WTC11 (cell line): ENCODE measurements around the gene PDZD2. TPM values are rescaled to one million over a fixed set of nuclear protein-coding genes. Genes with fewer than 3 reads are reported as not detected.
"Not testable (repeated sequence)": the region's sequence is repeated elsewhere in the genome, so short reads cannot be mapped to it uniquely, and the experiment has no call there.

ENCODE experiments used
- ATAC-seq: fragments of 200-7000 bp; cut with Tn5 transposase; 2 replicates; pipeline ENCODE4 v1.10.0; 2021; ENCODE audit warnings: mild to moderate bottlenecking, moderate library complexity
- CTCF ChIA-PET: fragments of 300-600 bp; sonication (Branson Sonifier 250); formaldehyde crosslinking; loops from one replicate; lab custom pipeline; 2021; ENCODE audit warnings: antibody characterized with exemption; lab: Charles Lee
- POLR2A ChIA-PET: fragments of 350-600 bp; sonication (Branson Sonifier 250); formaldehyde crosslinking; loops from one replicate; lab custom pipeline; 2021; ENCODE audit warnings: antibody characterized with exemption; lab: Charles Lee
- DNase-seq: peaks from one replicate; pipeline ENCODE4 v3.0.0; 2021; ENCODE audit warnings: low spot score
- H3K27ac Mint-ChIP-seq: 2 replicates; pipeline ENCODE4 v1.8.0; 2021; ENCODE audit warnings: mixed read lengths
- H3K27me3 Mint-ChIP-seq: 2 replicates; pipeline ENCODE4 v1.8.0; 2021; ENCODE audit warnings: low read depth, mild to moderate bottlenecking, moderate library complexity, mixed read lengths
- H3K36me3 Mint-ChIP-seq: 2 replicates; pipeline ENCODE4 v1.8.0; 2021; ENCODE audit warnings: mixed read lengths
- H3K4me1 Mint-ChIP-seq: 2 replicates; pipeline ENCODE4 v1.8.0; 2022; ENCODE audit warnings: mixed read lengths
- H3K4me3 Mint-ChIP-seq: 2 replicates; pipeline ENCODE4 v1.8.0; 2021; ENCODE audit warnings: mild to moderate bottlenecking, moderate library complexity, mixed read lengths
- H3K9me3 Mint-ChIP-seq: 2 replicates; pipeline ENCODE4 v1.8.0; 2021; ENCODE audit warnings: mixed read lengths
- ARID4B ChIP-seq: sonication (generic); formaldehyde crosslinking; IDR thresholded peaks from 2 replicates; pipeline ENCODE4 v1.8.0; 2023; ENCODE audit warnings: missing genetic modification reagents, mild to moderate bottlenecking, borderline replicate concordance
- E2F1 ChIP-seq: sonication (generic); formaldehyde crosslinking; IDR thresholded peaks from 2 replicates; pipeline ENCODE4 v1.8.0; 2022; ENCODE audit warnings: mild to moderate bottlenecking, missing genetic modification reagents
- EMX1 ChIP-seq: fragments of 250-450 bp; sonication (Bioruptor Pico); IDR thresholded peaks from 2 replicates; pipeline ENCODE4 v1.8.0; 2021; ENCODE audit warnings: mild to moderate bottlenecking
- FOXP1 ChIP-seq: sonication (generic); formaldehyde crosslinking; IDR thresholded peaks from 2 replicates; pipeline ENCODE4 v1.8.0; 2022; ENCODE audit warnings: missing genetic modification reagents, mild to moderate bottlenecking, moderate library complexity, borderline replicate concordance
- FOXP4 ChIP-seq: sonication (generic); formaldehyde crosslinking; IDR thresholded peaks from 2 replicates; pipeline ENCODE4 v1.8.0; 2022; ENCODE audit warnings: mild to moderate bottlenecking, missing genetic modification reagents
- JAZF1 ChIP-seq: fragments of 250-450 bp; sonication (Bioruptor Pico); IDR thresholded peaks from 2 replicates; pipeline ENCODE4 v1.9.0; 2021; ENCODE audit warnings: moderate library complexity, mild to moderate bottlenecking, inconsistent platforms
- JUN ChIP-seq: sonication (generic); formaldehyde crosslinking; IDR thresholded peaks from 2 replicates; pipeline ENCODE4 v1.8.0; 2023; ENCODE audit warnings: mild to moderate bottlenecking, missing genetic modification reagents
- ZNF121 ChIP-seq: sonication (generic); formaldehyde crosslinking; IDR thresholded peaks from 2 replicates; pipeline ENCODE4 v1.8.0; 2023; ENCODE audit warnings: missing genetic modification reagents
- ZNF138 ChIP-seq: sonication (generic); formaldehyde crosslinking; conservative IDR thresholded peaks from 2 replicates; pipeline ENCODE4 v1.8.1; 2022; ENCODE audit warnings: mild to moderate bottlenecking, moderate library complexity, missing genetic modification reagents
- ZNF396 ChIP-seq: fragments of 250-450 bp; sonication (Bioruptor Pico); IDR thresholded peaks from 2 replicates; pipeline ENCODE4 v1.8.0; 2021; ENCODE audit warnings: mild to moderate bottlenecking, moderate library complexity, borderline replicate concordance
- total RNA-seq: library from RNA; stranded (reverse); gene quantifications from 3 replicates; pipeline ENCODE4 v1.2.3, GENCODE V29; 2021
- TF ChIP-seq, protein P1 (sequence below): sonication (generic); formaldehyde crosslinking; IDR thresholded peaks from 2 replicates; pipeline ENCODE4 v1.8.1; 2023; ENCODE audit warnings: mild to moderate bottlenecking, missing genetic modification reagents
- TF ChIP-seq, protein P2 (sequence below): fragments of 250-450 bp; sonication (Bioruptor Pico); IDR thresholded peaks from 2 replicates; pipeline ENCODE4 v1.9.0; 2021; ENCODE audit warnings: mild to moderate bottlenecking, borderline replicate concordance
- TF ChIP-seq, protein P3 (sequence below): sonication (generic); formaldehyde crosslinking; IDR thresholded peaks from 2 replicates; pipeline ENCODE4 v1.8.1; 2023; ENCODE audit warnings: mild to moderate bottlenecking, missing genetic modification reagents, moderate library complexity

PDZD2 gene
- total RNA-seq, 1 experiment from 2014 or later = 11.4 TPM

DNA sequence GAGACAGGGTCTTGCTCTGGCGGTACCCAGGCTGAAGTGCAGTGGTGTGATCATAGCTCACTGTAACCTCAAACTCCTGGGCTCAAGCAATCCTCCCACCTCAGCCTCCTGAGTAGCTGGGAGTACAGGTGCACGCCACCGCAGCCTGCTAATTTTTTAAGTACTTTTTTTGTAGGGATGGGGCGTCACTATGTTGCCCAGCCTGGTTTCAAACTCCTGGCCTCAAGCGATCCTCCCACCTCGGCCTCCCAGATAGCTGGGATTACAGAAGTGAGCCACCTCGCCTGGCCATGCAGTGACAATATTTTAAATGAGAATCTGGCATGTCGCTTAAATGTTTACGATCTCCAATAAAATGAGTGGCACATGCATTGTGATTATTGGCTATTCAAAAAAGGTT lies 376.3 kb downstream of the PDZD2 start:
- H3K36me3 Mint-ChIP-seq, DNase-seq, ATAC-seq, POLR2A ChIA-PET, H3K9me3 Mint-ChIP-seq, CTCF ChIA-PET, H3K27me3 Mint-ChIP-seq: not testable (repeated sequence)
- peak overlapping the region; percentile 21; the same call in 1 of the 2 replicates for H3K4me3 Mint-ChIP-seq
- H3K27ac Mint-ChIP-seq = peak overlapping the region; percentile 54; the same call in 1 of the 2 replicates
- TF ChIP-seq ZNF121 (CRISPR knock-in tag) = peak; percentile 95
- peaks cover 50% of the 10 kb centered on the region for H3K4me1 Mint-ChIP-seq

- no peaks in the 10 kb centered on the region for H3K36me3 Mint-ChIP-seq
- H3K27me3 Mint-ChIP-seq = no peaks in the 10 kb centered on the region
- H3K9me3 Mint-ChIP-seq = no peaks in the 10 kb centered on the region
- TF ChIP-seq E2F1 = no peak
- TF ChIP-seq, protein P1, sequence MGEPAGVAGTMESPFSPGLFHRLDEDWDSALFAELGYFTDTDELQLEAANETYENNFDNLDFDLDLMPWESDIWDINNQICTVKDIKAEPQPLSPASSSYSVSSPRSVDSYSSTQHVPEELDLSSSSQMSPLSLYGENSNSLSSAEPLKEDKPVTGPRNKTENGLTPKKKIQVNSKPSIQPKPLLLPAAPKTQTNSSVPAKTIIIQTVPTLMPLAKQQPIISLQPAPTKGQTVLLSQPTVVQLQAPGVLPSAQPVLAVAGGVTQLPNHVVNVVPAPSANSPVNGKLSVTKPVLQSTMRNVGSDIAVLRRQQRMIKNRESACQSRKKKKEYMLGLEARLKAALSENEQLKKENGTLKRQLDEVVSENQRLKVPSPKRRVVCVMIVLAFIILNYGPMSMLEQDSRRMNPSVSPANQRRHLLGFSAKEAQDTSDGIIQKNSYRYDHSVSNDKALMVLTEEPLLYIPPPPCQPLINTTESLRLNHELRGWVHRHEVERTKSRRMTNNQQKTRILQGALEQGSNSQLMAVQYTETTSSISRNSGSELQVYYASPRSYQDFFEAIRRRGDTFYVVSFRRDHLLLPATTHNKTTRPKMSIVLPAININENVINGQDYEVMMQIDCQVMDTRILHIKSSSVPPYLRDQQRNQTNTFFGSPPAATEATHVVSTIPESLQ (CRISPR knock-in tag) = no peak
- no peak for TF ChIP-seq FOXP4 (CRISPR knock-in tag)
- no peak for TF ChIP-seq ARID4B (CRISPR knock-in tag)
- no peak for TF ChIP-seq ZNF396 (CRISPR knock-in tag)
- TF ChIP-seq JAZF1 (CRISPR knock-in tag) = no peak
- TF ChIP-seq ZNF138 = no peak
- no peak for TF ChIP-seq EMX1 (CRISPR knock-in tag)
- no peak for TF ChIP-seq FOXP1 (CRISPR knock-in tag)
- no peak for TF ChIP-seq JUN (CRISPR knock-in tag)
- TF ChIP-seq, protein P2, sequence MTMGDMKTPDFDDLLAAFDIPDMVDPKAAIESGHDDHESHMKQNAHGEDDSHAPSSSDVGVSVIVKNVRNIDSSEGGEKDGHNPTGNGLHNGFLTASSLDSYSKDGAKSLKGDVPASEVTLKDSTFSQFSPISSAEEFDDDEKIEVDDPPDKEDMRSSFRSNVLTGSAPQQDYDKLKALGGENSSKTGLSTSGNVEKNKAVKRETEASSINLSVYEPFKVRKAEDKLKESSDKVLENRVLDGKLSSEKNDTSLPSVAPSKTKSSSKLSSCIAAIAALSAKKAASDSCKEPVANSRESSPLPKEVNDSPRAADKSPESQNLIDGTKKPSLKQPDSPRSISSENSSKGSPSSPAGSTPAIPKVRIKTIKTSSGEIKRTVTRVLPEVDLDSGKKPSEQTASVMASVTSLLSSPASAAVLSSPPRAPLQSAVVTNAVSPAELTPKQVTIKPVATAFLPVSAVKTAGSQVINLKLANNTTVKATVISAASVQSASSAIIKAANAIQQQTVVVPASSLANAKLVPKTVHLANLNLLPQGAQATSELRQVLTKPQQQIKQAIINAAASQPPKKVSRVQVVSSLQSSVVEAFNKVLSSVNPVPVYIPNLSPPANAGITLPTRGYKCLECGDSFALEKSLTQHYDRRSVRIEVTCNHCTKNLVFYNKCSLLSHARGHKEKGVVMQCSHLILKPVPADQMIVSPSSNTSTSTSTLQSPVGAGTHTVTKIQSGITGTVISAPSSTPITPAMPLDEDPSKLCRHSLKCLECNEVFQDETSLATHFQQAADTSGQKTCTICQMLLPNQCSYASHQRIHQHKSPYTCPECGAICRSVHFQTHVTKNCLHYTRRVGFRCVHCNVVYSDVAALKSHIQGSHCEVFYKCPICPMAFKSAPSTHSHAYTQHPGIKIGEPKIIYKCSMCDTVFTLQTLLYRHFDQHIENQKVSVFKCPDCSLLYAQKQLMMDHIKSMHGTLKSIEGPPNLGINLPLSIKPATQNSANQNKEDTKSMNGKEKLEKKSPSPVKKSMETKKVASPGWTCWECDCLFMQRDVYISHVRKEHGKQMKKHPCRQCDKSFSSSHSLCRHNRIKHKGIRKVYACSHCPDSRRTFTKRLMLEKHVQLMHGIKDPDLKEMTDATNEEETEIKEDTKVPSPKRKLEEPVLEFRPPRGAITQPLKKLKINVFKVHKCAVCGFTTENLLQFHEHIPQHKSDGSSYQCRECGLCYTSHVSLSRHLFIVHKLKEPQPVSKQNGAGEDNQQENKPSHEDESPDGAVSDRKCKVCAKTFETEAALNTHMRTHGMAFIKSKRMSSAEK (CRISPR knock-in tag) = no peak
- TF ChIP-seq, protein P3, sequence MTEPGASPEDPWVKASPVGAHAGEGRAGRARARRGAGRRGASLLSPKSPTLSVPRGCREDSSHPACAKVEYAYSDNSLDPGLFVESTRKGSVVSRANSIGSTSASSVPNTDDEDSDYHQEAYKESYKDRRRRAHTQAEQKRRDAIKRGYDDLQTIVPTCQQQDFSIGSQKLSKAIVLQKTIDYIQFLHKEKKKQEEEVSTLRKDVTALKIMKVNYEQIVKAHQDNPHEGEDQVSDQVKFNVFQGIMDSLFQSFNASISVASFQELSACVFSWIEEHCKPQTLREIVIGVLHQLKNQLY (CRISPR knock-in tag) = no peak
- peak overlapping the region; percentile 7; the same call in 1 of the 2 replicates for H3K27ac Mint-ChIP-seq
- DNase-seq = no peak
- CTCF ChIA-PET = interaction anchor here (0.5 to 1.0 kb wide), 3 partner anchors 29 to 162 kb away, joined by 3 read pairs; no protein-coding TSS in a partner anchor
- peaks cover 60% of the 10 kb centered on the region for H3K4me1 Mint-ChIP-seq
- ATAC-seq = no peak; the same call in 1 of the 2 replicates
- POLR2A ChIA-PET = interaction anchor here (0.6 to 0.9 kb wide), 2 partner anchors 11 to 92 kb away, joined by 4 read pairs; no protein-coding TSS in a partner anchor
- no peak overlapping the region for H3K4me3 Mint-ChIP-seq
These were observed 378.9 kb downstream of the PDZD2 start for GRCh38 chr5:32017692-32018367.
